NK-92 (cell line): Measurements from ENCODE around the gene KLF16.

Source experiments
- DNase-seq: peaks from one replicate; lab custom pipeline; 2025; ENCODE audit not compliant: unreplicated experiment; lab: John Stamatoyannopoulos, UW

Gene KLF16

DNA sequence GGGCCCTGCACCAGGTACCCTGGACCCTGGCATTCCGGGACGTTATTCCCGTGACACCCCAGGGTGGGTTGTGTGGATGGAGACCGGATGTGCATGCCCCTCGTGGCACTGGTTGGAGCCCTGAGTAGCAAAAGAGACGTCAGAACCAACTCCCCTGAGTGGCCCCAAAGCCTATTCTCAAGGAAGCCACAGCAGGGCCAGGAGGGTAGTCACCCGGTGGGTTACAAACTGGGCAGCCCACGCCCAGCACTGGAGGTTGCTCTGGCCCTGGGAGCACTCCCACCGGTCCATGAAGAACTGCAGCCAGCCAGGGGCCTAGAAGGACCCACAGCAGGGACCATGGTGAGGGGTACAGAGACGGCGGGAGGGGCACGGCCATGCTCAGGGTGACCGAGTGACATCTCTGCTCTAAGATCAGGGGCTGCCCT is 7.5 kb downstream of the KLF16 start:
- DNase-seq, result no peak

DNA sequence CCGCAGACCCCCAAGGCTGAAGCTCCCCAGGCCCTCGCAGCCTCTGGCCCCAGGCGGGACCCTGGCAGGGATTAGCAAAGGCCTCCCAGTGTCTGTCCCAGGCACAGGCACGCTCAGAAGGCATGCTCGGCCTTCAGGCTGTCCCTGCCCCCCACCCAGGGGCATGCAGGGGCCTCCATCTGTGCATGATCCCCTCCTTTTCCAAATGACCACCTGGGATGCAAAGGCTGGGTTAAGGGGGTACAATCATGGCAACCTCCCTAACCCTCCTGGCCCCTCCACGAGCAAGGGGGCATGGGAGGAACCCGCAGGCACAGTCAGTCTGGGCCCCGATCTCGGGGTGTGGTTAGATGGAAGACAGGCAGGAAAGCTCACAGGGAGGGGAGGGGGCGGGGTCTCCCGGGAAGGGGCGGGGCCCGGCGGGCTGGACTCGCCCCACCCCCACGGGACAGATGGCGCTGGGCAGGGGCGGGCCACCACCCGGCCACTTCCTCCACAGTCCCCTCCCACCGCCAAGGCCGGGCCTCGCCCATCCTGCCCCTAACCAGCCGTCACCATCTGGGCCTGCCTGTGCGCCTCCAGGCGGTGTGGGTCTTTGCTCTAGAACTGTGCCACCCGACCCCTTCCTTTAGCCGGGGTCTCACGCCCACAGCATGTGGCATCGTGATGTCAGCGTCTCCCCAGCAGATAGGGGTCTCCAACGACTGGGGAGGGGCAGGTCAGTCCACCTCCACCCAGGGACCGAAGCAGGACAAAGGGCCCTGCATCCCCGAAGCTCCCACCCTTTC is 8.1 kb downstream of the KLF16 start:
- no peak for DNase-seq

DNA sequence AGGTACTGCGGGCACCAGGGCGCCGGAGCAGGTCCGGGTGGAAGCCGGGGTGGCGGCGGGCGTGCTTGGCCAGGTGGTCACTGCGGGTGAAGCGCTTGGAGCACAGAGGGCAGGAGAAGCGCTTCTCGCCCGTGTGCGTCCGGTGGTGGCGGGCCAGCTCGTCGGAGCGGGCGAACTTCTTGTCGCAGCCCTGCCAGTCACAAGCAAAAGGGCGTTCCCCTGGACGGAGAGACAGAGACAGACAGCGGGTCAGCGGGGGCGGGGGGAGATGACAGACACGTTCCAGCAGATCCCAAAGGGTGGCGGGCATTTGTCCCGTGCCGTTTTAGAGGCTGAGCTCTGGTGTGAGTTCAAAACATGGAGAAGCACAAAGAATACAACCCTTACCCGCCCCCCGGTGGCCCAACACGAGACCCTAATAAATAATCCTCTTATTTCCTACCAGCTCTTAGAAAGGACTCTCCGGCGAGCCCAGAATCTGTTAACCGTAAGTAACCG is 8.8 kb downstream of the KLF16 start:
- DNase-seq, result no peak

DNA sequence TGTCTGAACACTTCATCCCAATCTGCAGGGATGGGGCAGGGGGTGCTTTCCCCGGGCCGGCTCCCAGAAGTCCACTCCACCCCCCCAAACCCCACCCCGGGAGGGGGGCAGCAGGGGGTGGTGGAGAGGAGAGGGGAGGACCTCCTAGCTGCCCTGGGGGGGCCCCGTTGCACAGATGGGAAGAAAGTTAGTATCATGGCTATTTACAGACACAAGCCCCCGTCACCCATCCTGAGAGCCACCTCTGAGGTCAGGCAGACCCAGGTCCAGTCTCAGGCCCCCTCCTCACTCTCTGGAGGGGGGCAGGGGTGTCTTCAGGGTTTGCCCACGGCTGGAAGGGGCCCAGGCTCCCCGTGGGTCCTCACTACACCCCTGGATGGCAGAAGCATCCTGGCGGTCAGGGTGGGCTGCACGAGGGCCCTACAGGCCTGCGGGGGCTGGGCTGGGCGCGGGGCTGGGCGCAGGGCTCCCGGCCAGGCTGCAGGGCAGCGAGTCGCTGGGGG is 9.3 kb downstream of the KLF16 start:
- DNase-seq, result no peak

DNA sequence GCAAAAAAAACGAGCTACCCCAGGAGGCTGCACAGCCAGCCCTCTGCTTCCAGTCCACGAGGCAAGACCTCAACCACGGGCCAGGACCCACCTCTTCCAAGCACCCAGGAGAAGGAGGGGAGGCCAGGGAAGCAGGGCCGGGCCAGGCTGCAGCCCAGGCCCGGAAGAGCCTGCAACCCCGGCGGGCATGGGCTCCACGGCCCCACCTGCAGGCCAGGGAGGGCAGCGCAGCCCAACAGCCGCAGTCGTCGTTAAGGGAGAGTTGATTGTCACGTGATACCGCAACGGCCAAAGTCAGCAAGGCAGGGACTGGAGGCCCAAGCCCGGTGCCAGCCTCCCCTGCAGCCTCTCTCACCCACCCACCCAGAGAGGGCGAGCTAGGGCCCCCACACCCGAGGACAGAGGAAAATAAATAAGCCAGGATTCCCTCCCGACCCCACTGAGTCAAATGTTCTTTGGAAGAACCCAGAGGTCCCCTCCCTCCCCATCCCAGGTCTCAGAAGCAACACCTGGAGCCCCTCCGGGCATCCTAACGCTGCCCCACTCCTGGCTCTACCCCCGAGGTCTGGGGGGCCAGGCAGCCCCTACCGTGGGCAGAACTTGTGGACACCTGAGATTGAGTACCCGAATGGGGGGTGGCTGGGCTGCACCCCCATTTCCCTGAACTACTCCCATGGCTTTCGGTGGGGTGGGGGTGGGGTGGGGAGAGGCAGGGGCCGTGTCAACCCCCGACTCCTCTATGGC is 9.9 kb downstream of the KLF16 start:
- no peak for DNase-seq

DNA sequence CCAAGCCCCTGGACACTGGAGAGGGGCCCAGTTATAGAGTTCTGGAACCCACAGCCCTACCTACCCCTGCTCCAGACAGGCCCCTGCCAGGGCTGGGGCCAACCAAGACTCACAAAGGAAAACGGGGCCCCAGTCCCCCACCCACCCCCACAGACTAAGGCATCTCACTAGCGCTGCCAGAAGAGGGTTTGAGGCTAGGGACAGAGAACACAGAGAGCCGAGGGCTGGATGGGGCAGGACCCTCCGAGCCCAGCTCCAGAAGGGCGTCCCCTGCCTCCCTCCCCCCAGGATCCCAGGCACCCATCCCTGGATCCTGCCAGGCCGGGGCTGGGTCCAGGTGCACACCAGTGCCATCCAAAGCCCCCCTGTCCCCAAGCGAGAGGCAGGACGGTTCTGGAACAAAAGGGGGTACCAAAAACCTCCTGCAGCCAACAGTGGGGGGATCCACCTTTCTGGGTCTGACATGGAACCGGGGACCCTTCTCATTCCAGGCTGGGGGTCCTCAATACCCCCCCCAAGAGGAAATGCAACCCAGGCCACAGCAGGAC is 10.7 kb downstream of the KLF16 start:
- DNase-seq, result no peak

DNA sequence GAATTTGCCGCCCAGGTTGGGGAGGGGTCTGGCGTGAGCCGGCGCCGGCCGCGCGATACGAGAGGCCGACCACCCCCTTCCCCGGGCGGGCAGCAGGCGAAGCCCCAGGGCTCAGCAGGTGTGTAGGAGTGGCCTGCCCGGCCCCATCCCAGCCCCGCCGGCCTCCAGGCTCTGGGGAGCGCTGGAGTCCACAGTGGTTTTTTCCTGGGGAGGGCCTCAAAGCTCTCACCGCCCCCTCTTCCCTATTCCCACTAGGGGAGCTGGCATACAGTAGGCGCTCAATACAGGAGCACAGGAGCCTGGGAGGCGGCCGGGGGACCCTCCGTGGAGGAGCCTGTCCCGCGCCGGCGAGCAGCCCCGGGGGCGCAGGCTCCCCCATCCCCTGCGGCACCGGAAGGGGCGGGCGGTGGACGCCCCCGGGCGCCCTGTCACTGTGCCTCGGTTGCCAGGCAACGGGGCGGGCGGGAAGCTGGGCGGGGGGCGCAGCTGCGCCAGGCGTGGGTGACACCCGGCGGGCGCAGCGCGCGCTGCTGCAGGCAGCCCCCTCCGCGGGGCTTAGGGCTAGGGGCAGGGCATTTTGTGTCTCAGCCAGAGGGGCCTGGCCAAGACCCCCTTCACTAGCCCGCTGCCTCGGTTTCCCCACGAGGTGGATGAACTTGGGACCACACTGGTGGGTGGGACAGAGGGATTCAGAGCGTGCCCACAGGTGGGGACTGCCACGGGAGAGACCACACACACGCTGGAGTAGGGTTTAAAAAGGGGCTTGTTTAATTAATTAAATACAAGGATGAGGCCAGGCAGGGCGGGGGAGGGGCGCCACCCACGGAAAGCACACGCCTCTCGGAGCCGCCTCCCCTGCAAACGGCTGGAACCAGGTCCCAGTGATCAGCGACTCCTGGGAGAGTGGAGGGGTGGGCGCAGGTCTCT is 11.5 kb downstream of the KLF16 start:
- no peak for DNase-seq

DNA sequence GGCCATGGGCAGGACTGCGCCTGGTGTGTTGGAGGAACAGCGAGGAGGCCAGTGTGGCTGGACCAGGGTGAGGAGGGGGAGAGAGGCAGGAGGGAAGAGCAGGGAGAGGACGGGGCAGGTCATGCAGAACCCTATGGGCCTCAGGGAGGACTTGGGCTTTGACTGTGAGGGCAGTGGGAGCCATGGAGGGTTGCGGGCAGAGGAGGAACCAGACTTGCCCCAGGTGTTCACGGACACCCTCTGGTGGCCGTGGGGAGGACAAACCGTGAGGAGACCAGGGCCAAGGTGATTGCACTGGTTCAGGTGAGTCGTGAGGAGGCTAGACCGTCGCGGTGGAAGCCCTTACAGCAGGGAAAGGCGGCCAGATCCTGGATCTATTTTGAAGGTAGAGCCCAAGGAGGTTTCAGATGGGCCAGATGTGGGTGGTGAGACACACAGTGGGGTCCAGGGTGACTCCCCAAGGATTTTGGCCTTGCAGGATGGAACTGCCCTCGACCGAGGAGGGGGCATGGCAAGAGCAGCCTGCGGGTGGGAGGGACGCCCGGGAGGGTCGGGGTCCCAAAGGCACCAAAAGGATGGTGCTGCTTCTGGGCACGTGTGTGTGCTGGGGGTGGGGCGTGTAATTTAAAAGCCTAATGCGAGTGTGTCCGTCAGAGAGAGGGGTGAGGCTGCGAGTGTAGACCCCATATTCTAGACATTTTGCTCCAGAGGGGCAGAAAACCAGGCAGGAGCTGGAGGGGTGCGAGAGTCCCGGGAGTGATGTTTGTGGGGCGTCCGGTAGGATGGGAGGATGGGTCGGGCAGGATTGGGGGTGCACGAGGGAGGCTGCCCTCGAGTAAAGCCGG is 12.3 kb downstream of the KLF16 start:
- no peak for DNase-seq

DNA sequence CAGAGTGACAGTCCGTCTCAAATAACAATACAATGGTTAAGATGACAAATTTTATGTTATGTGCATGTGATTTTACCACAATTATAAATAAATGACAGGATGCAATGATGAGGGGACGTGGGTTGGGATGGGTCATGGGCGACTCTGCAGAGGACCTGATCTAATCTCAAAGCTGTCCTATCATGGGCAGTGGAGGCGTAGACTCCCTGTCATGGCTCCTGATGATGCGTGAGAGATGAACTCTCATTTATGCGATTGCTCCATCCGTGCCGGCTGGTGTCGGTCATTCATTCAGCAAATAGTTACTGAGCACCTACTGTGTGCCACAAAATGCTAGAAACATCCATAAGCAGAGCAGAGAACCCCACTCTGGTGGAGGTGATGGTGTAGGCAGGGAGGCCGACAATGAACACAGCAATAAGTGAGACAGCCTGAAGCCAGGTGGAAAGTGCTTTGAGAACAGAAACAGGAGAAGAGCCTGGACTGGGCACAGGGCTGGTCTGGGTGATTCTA is 13.4 kb downstream of the KLF16 start:
- no peak for DNase-seq

DNA sequence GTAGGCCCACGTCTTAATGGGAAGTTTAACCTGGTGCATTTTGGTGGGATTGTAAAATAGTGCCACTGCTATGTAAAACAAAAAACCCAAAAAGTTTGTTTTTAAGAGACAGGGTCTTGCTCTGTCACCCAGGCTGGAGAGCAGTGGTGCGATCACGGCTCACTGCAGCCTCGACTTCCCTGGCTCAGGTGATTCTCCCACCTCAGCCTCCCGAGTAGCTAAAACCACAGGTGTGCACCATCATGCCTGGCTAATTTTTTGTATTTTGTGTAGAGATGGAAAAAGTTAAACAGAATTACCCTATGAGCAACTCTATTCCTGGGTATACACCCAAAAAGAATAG is 14.3 kb downstream of the KLF16 start:
- no peak for DNase-seq

DNA sequence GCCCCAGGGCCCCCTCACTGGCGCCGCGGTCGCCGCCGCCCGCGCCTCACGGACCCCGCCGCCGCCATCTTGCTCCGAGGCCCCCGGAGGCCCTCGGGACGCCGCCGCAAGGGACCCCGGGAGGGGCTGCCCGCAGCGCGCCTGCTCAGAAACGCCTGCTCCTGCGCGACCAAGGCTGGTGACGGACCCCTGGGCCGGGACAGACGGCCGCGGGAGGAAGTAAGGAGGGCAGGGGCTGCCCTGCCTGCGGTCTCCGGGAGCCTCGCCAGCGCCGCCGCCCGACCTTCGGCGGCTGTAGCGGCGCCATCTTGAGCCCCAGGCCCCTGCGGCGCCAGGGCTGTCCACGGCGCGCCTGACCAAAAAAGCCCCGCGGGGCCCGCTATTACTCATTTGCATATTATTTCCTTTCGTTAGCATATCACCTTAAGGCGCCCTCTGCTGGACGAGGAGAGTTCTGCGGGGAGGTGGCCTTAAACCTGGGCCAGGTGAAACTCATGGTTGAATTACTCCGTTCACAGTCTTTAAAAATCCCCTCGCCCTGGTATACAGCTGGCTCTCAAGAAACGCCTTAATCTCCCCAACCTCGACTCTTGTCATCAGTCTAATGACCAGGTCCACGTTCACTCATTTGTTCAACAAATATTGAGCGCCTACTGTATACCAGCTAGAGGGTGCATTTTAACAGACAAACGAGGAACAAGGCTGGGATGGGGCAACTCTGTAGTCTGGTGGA is 14.8 kb downstream of the KLF16 start, which contains the start of gene REXO1:
TSS of gene REXO1 (minus strand) at position 85 of the 733 bp plus-strand sequence. CDS start 125 bp downstream, outside the sequence.
- peak; percentile 73 for DNase-seq

DNA sequence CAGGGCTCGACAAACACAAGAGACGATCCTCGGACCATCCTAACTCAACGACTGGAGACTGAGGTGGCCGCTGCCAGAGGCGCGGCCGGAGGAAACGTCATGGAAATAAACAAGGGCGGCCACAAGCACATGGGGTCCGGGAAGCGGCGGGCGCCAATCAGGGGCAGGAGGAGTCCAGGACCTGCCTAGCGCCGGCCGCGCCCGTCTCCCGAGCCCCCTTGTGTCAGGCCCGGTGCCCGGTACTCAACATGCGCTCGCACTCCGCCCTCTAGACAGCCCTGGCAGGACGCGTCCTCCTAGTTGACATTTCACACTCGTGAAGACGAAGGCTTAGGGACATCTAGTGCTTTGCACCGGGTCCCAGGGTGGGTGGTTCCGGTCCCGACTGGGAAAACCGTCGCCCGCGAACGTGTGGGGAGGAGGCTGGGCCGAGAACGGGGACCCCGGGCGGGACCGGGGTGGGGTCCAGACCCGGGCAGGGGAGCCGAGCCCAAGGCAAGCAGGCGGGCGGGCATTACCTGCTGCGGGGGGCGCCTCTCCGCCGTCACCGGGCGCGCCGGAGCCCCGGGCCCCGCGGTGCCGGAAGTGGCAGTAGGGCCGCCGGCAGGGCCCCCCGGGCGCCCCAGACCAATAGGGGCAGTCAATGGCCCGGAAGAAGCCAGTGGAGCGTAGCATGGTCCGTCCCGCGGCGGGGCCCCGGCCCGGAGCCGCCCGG is 15.5 kb downstream of the KLF16 start:
- DNase-seq, result no peak

DNA sequence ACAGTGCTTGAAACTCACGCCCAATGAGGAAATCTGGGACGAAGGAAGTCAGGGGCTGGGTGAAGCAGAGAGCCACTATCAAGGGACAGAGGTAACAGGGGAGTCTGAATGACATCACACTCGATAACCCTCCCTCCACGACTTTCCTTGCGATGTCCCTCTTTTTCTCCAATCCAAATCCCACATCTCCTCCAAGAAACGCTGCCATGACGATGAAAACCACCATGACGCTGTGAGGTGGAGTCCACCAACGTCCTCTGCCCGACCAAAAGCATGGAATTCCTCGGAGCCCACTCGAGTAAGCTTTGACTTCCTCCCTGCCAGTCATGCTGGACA is 16.1 kb downstream of the KLF16 start:
- DNase-seq, result no peak

DNA sequence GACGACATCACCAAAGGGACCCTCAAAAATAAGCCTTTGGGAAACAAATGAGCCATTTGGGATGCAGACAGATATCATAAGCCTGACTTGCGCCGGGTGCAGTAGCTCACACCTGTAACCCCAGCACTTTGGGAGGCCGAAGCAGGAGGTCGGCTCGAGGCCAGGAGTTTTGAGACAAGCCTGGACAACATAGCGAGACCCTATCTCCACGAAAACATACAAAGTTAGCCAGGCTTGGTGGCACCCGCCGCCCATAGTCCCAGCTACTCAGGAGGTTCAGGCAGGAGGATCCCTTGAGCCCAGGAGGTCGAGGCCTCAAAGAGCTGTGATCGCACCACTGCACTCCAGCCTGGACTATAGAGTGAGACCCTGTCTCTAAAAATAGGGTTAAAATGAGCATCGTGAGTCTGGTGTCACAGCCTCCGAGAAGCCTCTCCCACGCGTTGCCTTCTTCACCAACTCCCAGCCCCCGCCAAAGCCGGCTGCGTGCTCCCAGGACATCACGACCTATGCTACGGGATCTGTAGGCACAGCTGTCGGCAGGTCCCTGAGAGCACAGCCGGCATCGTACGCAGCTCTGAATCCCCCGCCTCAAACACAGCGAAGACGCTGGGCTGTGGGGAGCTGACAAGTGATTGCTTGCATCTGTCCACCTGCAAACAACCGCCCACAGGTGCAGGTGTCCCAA is 16.7 kb downstream of the KLF16 start:
- DNase-seq, result no peak

DNA sequence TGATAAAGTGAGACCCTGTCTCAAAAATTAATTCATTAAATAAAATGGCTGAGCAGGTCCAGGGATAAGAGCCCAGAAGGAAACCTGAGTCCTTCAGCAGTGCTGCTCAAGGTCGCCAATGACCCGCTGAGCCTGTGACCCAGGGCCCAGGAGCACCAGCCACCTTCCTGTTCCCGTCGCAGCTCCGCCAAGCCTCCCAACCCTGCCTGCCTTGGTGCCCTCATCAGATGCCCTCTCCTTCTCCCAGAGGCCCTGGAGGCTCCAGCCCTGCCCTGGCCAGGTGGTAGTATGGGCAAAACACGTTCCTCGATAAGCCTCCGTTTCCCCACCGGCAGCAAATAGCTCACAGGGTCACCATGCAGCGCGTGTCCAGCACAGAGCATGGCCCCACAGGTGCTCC is 17.7 kb downstream of the KLF16 start:
- no peak for DNase-seq

DNA sequence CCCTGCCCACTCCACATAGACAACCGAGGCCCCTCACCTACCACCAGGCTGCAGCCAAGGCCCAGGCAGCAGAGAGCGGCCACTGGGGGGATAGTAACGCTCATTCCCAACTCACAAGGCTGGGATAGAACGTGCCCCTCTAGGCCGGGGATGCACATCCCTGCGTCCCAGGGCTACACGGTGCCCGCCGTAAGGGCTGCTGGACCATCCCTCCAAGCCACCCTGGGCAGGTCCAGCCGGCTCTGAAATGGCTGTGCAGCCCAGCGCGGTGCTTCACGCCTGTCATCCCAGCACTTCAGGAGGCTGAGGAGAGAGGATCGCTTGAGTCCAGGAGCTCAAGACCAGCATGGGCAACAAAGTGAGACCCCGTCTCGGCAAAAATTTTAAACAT is 18.3 kb downstream of the KLF16 start:
- no peak for DNase-seq

DNA sequence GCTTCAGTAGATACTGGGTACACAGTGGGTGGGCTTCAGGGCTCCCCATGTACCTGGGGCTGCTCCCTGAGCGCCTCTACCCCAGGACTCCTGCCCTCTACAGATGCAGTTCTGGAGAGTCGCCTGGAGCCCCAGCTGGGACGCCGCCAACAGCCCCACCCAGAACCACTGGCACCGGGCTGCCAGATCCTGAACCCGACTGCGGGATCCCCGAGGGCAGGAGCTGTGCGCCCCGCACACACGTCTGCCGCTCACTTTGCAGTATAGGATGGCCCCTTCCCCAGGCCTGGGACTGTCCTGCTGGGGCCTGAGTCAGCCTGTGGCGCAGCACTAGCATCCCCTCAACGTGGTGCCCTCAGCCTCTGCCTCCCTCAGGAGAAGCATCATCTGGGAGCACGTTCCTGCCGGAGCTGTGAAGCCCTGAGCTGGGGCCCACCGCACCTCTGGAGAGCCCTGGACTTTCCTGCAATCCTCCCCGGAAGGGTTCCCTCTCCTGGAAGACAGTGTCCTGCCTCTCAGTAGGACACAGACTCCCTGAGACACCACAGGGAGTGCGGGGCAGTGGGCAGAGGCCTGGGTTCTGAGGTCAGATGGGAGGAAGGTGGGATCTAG is 18.8 kb downstream of the KLF16 start:
- DNase-seq, result no peak
